Activated CD4-positive, alpha-beta T cell treated with anti-CD3 and anti-CD28 coated beads for 48 hours (primary cell): Measurements from ENCODE around the gene ARHGEF16.

Experiments used
- DNase-seq: peaks from one replicate; pipeline ENCODE4 v3.0.0-alpha.2; 2020

Gene ARHGEF16

GRCh38 chr1:3488432-3488831, 34.0 kb downstream of the ARHGEF16 start:
- no peak for DNase-seq

DNA sequence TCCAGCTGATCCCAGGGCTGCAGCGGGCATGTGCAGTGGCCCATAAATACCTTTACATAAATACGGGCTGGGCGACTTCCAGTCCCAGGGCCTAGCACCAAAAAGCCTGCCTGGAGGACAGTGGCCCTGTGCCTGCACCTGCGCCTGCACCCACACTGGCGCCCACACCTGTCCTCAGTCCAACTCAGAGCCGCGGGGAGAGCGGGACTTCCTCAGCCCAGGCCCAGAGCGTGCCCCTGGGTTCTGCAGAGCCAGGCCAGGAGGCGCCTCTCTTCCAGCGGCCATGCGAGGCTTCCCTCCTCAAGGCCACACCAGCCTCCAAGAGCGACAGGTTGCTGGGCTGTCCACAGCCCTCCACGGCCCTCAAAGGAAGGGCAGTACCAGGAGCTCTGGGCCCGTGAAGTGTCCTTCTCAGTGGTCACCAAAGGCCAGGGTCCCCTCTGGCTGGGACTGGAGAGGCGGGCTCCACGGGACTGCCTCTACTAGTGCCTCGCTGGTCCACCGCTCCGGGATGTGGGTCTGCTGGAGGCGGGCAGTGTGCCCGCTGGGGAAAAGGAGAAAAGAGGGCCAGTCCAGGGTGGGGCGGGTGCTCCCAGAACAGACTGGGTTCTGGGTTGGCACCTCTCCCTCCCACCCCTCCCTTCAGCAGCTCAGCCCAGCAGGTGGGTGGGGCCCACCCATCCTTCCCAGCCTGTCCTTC, 35.7 kb downstream of the ARHGEF16 start:
- no peak for DNase-seq

GRCh38 chr1:3491291-3492246, 37.1 kb downstream of the ARHGEF16 start:
- peak; percentile 89 for DNase-seq

- DNase-seq = no peak
Measured at GRCh38 chr1:3492545-3493246, 38.2 kb downstream of the ARHGEF16 start.

DNA sequence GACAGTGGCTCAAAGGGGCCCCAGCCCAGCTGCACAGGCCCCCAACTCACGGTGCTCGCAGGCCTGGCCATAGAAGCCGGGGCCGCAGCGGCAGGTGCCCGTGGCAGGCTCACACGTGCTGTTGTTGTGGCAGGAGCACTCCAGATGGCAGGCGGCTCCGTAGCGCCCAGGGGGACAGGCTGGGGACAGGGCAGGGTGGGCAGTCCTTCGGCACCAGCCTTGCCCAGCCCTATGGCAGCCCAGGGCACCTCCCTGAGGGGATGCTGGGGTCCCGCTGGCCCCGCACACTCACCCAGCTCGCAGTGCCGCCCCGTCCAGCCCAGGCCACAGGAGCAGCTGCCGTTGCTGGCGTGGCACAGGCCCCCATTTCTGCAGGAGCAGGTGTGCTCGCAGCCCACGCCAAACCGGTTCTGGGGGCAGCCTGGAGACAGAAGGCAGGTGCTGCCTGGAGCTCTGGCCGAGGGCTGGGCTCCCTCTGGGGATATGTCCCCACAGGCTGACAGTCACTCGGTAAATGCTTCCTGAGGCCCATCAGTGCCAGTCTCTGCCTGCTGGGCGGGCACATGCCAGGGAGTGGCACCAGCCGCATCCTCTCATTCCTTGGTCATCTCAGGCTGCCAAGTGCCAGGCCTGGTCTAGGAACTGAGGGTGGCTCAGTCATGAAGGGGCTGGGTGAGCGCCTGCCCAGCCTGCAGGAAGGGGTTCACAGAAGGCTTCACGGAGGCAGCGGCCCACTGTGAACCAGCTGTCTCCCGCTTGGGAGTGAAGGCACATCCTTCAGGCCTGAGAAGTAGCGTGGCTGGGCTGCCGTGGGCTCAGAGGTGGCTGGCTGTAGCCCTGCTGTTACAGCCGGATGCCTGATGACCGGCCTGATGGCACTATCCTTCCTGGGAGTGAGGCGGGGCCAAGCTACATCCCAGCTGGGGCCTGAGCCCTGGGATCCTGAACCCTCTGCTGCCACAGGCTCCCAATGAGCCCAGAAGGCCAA, 40.1 kb downstream of the ARHGEF16 start:
- no peak for DNase-seq

DNA sequence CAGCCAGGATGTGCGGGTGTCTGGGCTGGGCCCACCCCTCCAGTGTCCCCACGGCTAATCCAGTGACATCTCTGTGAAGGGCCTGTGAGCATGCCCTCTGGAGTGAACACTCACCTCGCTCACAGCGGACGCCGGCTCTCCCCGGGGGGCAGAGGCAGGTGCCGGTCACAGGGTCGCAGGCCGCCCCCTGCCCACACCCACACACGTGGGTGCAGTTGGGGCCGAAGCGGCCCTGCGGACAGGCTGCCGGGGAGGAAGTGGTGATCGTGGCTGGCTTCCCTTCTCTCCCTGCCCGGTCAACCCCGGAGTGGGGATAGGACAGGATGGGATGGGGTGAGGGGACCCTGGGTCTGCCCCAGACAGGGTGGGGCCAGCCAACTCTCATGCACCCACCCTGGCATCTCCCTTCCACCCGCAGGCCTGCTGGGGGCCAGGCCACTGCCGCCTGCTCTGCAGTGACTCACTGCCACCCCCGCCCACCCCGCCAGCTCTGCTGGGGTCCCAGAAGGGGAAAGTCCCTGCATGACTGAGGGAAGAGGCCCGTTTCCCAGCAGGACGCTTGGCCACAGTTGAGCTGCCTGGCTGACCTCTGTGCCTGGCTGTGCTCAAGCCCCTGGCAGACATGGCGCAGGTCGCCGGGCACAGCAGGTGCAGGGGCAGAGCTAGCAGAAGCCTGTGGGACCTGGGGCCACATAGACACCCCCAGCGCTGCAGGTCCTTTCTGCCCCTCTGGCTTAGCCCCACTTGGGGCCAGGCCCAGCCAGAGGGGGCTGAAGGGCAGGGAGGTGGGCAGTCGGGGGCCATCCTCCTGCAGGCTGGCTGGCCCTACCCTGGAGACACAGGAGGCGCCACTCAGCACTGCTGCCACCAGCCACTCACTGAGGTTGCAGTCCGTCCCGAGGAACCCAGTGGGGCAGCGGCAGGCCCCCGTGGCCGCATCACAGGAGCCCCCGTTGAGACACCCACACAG, 41.6 kb downstream of the ARHGEF16 start:
- no peak for DNase-seq

GRCh38 chr1:3496916-3497315, 42.5 kb downstream of the ARHGEF16 start:
- DNase-seq = no peak

DNA sequence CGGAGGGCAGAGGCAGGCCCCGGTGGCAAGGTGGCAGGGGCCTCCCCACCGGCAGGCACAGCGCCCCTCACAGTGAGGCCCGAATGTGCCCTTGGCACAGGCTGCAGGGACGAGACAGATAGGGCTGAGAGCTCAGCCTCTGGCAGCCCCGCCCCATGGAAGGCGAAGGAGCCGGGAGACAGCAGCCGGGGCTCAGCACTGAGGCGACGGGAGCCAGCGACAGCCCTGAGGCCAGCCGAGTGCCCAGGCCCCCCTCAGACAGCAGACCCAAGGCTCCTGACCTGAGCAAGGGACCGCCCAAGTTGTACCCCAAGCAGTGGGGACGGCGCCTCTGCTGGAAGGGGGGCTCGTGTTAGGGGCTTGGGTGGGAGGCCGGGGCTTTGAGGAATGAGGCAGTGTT, 43.1 kb downstream of the ARHGEF16 start:
- no peak for DNase-seq

DNA sequence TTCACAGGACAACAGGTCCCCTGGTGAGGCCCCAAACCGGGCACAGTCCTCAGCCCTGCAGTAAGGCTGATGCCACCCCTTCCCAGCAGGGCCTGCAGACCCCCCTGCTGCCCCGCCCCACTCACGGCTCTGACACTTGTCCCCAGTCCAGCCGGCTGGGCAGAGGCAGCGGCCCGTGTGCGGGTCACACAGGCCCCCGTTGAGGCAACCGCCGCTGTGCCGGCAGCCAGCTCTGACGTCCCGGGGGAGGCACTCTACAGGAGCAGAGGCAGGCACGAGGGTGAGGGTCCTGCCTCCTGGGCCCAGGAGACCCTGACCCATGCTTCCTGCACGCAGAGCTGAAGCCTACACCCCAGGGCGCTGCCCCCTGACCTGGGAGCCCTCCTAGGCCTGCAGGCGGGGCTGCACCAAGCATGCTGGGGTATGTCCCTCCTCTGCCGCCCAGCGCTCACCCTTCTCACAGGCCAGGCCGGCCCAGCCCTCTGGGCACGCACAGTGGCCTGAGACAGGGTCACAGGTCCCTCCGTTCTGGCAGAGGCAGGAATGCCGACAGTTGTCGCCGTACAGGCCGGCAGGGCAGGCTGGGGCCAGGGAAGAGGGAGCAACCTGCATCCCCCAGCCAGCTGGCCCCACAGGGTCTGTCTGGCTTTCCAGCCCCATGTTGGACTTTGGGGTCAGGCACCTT, 43.9 kb downstream of the ARHGEF16 start:
- no peak for DNase-seq

GRCh38 chr1:3498986-3499385, 44.5 kb downstream of the ARHGEF16 start:
- DNase-seq = no peak

DNA sequence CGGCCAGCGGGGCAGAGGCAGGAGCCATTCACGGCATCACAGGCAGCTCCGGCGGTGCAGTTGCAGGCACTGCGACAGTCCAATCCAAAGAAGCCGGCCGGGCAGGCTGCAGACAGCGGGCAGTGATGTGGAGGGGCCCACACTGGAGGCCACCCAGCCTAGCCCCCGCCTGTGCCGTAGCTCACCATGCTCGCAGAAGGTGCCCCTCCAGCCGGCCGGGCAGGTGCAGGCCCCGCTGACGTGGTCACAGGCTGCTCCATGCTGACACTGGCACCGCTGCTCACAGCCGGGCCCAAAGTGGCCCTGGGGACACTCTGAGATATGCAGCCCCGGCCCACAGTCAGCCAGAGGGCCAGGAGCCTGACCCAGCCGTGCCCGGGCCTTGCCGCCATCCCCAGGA, 45.1 kb downstream of the ARHGEF16 start:
- no peak for DNase-seq

GRCh38 chr1:3500265-3500835, 45.9 kb downstream of the ARHGEF16 start:
- no peak for DNase-seq

- no peak for DNase-seq
Measured at GRCh38 chr1:3501437-3501836, 47.0 kb downstream of the ARHGEF16 start.

- DNase-seq = no peak
Measured at GRCh38 chr1:3501856-3502640, 47.6 kb downstream of the ARHGEF16 start.

- no peak for DNase-seq
Measured at GRCh38 chr1:3502641-3503524, 48.4 kb downstream of the ARHGEF16 start.

DNA sequence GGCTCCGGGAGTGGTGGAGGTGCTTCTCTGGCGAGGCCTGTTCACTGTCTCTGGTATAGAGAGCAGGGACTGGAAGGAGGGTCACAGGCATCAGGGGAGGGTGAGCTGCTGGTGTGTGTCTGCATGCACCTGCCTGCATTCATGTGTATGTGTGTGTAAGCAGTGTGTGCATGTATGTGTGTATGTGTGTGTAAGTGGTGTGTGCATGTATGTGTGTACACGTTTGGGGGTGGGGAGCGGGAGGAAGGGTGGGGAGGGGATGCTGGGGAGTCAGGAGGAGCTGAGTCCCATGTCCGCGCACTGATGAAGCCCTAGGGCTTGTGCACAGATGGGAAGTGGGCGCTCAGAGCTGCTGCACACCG, 49.0 kb downstream of the ARHGEF16 start:
- no peak for DNase-seq

DNA sequence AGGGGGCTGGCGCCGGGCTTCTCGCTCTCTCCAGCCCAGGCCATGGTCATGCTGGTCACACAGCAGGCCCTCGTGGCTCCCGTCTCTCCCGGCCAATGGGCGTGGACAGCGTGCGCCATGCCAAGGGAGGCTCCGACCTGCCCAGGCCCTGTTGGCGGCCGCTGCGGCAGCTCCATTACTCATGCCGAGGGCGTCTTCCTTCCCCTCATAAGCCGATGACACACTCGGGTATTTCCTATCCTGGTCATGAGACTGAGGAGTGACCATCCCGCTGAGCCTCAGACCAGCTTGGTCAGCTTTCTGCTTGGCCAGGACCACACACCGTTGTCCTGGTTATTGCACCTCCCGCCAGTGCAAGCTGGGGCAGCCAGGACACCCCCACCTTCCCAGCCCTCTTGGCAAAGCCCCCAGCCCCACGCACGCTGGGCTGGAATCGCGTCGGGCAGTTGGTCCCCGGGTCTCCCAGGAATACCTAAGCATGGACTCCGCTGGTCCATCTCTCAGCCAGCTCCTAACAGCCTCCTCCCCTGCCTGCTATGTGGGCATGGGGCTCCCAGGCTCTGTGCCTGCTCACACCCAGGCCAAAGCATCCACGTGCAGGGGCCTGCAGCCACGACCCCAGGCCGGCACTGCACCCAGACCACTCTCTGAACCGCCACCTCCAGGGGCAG, 49.8 kb downstream of the ARHGEF16 start:
- no peak for DNase-seq

GRCh38 chr1:3504822-3505153, 50.3 kb downstream of the ARHGEF16 start:
- no peak for DNase-seq
